Right ventricle myocardium inferior (tissue), 1 donor: Measurements from ENCODE around the gene ARRDC4. TPM values are rescaled to one million over a fixed set of nuclear protein-coding genes. Genes with fewer than 3 reads are reported as not detected.

ENCODE experiments used
- ATAC-seq: fragments of 200-7000 bp; cut with Tn5 transposase; one replicate; pipeline ENCODE4 v1.9.1; 2020; ENCODE audit warnings: mild to moderate bottlenecking, moderate library complexity
- DNase-seq: peaks from one replicate; pipeline ENCODE4 v3.0.0; 2021; ENCODE audit errors: missing footprints
- intact Hi-C: fragments of 100-400 bp; cut with DNase I; formaldehyde crosslinking; loops from one replicate; pipeline ENCODE4 v1.11.0; 2022
- total RNA-seq: library from RNA; stranded (reverse); fragmentation: NEBNext Ultra II Directional; extraction: Animal tissue kit (Norgen Biotek cat#: 25700); gene quantifications from one replicate; pipeline ENCODE4 v1.2.1, GENCODE V29; 2021
- donor health status: DM: no; HTN: yes; CAD: no; lungs with severe emphysema.

Gene ARRDC4
- total RNA-seq, 1 donor from 2014 or later, result 15.9 TPM

- DNase-seq, result no peak
- ATAC-seq, result no peak
- intact Hi-C loops, result no loop called here
Measured at GRCh38 chr15:97989299-97989698, 28.8 kb downstream of the ARRDC4 start.

DNA sequence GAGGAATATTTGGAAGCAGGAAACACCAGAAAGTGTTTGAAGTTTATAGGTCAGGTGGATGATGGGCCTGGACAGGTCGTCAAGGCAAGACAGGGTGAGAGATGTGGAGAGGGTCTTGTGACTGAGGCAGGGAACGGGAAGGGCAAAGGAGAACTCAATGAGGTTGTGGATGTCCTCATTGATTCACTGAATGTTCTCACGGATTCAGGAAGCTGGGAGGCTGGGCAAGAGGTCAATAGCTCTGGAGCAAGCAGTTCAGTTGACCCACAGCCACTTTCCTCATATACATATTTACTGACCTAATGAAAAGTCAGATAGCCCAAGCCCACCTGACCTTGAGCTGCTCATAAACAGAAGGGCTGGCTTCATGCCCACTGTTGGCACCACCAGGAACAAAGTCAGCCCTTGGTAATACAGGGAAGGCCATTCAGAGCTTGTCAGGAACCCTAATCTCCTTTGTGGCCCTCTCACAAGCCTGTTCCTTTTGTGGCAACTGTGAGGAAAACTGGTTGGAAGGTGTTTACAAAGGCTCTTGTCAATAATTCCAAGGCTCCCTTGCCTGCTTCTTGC lies 31.6 kb downstream of the ARRDC4 start:
- ATAC-seq (no peak), DNase-seq (no peak)
- intact Hi-C loops, result loop anchor here (10.0 kb wide), 1 partner anchor 87 kb away; no protein-coding TSS in a partner anchor

DNA sequence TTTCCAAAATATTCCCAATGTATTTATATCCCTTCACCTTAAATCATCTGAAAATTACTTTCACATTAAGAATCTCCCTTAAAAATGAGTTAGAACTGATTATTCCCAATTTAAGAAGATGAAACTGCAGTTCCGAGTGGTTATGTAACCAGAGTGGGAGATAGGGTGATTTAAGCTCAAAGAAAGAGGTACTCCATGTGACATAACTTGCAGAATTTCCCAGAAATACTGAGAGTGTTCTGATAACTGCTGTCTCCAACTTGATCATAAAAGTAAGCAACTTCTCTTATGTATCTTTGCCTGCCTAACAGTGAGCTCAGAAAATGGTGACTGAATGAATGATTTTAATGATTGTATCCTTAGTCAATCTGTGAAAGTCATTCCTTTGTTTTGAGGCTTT lies 32.3 kb downstream of the ARRDC4 start:
- no peak for DNase-seq
- intact Hi-C loops, result loop anchor here (10.0 kb wide), 1 partner anchor 88 kb away; no protein-coding TSS in a partner anchor

GRCh38 chr15:97993310-97993738 lies 32.8 kb downstream of the ARRDC4 start:
- intact Hi-C loops, result loop anchor here (10.0 kb wide), 1 partner anchor 89 kb away; no protein-coding TSS in a partner anchor
- DNase-seq, result no peak

More for the DNA sequence above, 32.3 kb downstream of the ARRDC4 start:
- no peak for ATAC-seq

GRCh38 chr15:97994236-97994635 lies 33.7 kb downstream of the ARRDC4 start:
- ATAC-seq, result no peak
- no peak for DNase-seq
- intact Hi-C loops, result loop anchor here (10.0 kb wide), 1 partner anchor 89 kb away; no protein-coding TSS in a partner anchor

More at GRCh38 chr15:97993310-97993738, 32.8 kb downstream of the ARRDC4 start:
- ATAC-seq, result peak; percentile 50

DNA sequence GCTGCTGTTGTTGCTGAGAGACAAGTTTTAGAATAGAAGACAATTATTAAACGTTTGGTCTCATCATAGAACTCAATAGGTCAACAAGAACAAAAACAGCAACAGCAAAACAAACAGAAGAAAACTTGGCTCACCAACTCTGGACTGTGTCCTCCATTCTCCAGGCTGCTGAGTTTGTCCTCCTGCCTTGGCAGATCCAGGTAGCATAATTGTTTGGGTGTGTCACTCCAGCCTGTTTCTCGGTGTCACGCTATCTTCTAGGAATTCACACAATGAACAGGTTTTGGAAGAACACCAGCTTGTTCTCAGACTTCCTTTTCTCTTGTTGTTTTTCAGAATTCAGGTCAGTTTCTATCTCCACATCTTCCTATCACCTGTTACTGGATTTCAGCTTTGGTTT lies 34.7 kb downstream of the ARRDC4 start:
- no peak for ATAC-seq
- DNase-seq, result no peak
- intact Hi-C loops, result loop anchor here (10.0 kb wide), 1 partner anchor 90 kb away; no protein-coding TSS in a partner anchor

DNA sequence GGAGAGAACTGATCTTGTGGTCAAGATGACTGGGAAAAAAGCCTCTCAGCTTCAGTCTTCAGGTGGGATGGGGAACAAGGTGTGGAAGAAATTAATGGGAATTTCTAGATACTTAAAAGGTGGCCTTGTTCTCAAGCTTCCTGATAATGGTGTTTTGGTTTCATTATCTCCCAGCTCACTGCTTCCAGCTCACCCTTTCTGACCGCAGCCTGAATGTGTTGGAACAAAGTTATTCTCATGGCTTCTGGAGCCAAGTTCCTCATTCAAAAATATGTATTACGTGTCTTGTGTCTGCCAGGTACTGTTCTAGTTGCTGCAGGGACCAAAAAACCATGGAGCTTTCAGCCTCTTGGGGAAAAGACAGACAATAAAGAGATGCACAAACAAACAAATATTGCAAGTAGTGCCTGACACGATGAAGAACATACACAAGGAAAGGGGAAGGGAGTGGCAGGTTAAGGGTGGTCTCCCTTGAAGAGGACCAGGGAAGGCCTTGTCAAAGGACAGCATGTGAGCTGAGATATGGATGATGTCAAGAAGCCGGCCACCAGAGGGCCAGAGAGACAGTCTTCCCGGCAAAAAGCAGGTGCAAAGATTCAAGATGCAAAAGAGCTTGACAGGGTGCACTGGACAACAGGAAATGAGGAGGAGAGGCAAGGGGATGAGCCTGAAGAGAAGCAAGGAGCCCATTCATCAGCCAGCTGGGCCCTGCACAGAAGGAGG lies 35.5 kb downstream of the ARRDC4 start:
- ATAC-seq (no peak), DNase-seq (no peak)
- intact Hi-C loops, result loop anchor here (10.0 kb wide), 1 partner anchor 91 kb away; no protein-coding TSS in a partner anchor

GRCh38 chr15:97998307-97999071 lies 38.0 kb downstream of the ARRDC4 start:
- no peak for ATAC-seq
- no peak for DNase-seq
- intact Hi-C loops, result loop anchor here (10.0 kb wide), 1 partner anchor 94 kb away; no protein-coding TSS in a partner anchor

- DNase-seq (no peak), ATAC-seq (no peak)
- intact Hi-C loops, result no loop called here
Measured at GRCh38 chr15:98000249-98001203, 40.0 kb downstream of the ARRDC4 start.

DNA sequence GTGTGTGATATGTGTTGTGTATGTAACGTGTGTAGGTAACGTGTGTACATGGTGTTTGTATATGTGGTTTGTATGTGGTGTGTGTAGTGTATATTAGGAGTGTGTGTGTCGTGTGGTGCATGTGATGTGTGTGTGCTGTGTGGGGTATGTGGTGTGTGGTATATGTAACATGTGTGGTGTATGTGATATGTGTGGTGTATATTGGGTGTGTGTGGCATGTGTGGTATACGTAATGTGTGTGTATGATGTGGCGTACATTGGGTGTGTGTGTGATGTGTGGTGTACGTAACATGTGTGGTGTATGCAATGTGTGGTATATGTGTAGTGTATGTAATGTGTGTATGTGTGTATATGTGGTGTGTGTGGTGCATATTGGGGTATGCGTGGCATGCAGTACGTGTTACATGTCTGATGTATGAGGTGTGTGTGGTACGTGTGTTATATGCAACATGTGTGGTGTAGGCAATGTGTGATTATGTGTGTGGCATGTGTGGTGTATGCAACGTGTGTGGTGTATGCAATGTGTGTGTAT lies 41.2 kb downstream of the ARRDC4 start:
- DNase-seq (no peak), ATAC-seq (no peak)
- intact Hi-C loops, result no loop called here

DNA sequence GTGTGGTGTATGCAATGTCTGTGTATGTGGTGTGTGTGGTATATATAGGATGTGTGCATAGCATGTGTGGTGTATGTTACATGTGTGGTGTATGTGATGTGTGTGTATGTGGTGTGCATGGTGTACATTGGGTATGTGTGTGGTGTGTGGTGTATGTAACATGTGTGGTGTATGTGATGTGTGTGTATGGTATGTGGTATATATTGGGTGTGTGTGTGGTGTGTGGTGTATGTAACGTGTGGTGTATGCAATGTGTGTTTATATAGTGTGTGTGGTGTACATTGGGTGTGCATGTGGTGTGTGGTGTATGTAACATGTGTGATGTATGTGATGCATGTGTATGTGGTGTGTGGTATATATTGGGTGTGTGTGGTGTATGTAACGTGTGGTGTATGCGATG lies 41.9 kb downstream of the ARRDC4 start:
- intact Hi-C loops, result no loop called here
- ATAC-seq, result peak; percentile 20
- DNase-seq, result no peak

DNA sequence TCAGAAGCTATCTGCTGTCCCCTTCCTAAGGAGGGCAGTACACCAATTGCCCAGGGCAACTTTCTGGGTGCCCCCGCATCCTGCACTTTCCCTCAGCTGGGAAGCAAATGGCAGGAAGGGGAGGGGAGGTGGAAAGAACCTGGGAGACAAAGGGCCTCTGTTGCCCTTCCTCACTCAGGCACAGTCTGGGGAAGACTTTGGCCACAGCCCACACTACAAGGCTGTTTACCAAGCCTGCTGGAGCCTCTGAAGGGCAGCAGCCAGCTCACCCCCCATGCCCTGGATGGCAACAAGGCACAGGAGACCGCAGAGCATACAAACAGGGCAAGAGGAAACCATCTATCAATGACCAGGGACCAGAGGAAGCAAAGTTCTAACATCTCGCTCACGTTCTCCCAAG lies 42.4 kb downstream of the ARRDC4 start:
- no peak for ATAC-seq

DNA sequence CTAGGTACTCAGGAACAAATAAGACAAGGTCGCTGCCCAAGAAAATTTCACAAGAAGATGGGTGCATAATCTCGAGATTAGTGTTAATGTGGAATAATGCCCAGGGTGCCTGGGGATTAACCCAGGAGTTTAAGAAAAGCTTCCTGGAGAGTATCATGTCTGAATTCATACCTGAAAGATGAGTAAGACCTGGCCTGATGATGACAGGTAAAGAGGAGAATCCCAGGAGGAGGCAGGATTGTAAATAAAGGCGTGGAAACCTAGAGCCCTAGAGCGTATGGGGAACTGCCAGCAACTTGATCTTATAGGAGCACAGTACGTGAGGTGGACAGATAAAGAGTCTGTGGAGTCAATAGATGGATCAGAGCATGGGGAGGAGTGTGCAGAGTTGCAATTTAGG lies 43.0 kb downstream of the ARRDC4 start:
- no peak for DNase-seq
- intact Hi-C loops, result no loop called here
- ATAC-seq, result no peak

More for the DNA sequence above, 42.4 kb downstream of the ARRDC4 start:
- intact Hi-C loops, result no loop called here
- DNase-seq, result no peak

GRCh38 chr15:98003996-98004395 lies 43.5 kb downstream of the ARRDC4 start:
- DNase-seq (no peak), ATAC-seq (no peak)
- intact Hi-C loops, result no loop called here

GRCh38 chr15:98005659-98006058 lies 45.2 kb downstream of the ARRDC4 start:
- ATAC-seq (no peak), DNase-seq (no peak)
- intact Hi-C loops, result no loop called here

DNA sequence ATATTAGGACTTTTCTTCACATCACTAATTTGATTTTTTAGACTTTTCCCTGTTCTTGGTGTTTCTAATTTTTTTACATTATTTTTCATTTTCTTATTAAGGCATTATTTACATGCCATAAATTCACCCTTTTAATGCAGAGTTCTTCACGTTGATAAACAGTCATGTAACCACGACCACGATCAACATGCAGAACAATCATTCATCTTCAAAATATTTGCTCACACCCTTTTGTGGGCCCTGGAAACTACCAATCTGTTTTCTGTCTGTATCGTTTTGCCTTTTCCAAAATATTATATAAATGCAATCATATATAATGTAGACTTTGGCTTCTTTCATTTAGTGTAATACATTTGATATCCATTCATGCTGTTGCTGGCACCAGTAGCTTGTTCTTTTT lies 48.7 kb downstream of the ARRDC4 start:
- intact Hi-C loops, result no loop called here
- ATAC-seq (no peak), DNase-seq (no peak)

GRCh38 chr15:98009971-98010370 lies 49.5 kb downstream of the ARRDC4 start:
- ATAC-seq, result no peak
- DNase-seq, result no peak

DNA sequence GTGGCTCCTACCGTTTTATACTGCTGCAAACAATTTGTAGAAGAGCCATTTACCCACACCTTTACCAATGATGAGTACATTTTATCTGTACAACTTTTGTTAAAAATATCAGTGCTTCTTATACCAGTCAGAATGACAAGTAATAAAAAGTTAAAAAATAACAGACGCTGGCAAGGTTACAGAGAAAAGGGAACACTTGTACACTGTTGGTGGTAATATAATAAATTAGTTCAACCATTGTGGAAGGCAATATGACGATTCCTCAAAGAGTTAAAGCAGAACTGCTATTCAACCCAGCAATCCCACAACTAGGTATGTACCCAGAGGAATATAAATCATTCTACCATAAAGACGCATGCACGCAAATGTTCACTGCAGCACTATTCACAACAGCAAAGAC lies 51.9 kb downstream of the ARRDC4 start:
- ATAC-seq, result no peak

More at GRCh38 chr15:98009971-98010370, 49.5 kb downstream of the ARRDC4 start:
- intact Hi-C loops, result no loop called here

More for the DNA sequence above, 51.9 kb downstream of the ARRDC4 start:
- intact Hi-C loops, result no loop called here
- DNase-seq, result no peak
